Left lung (tissue), 10 donors: ENCODE results near the gene HOXC10. TPM values are rescaled to one million over a fixed set of nuclear protein-coding genes. Genes with fewer than 3 reads are reported as not detected.
A peak's percentile ranks its signal among the peaks of the same experiment; 100 is the strongest.

Experiments
- ATAC-seq: fragments of 200-7000 bp; cut with Tn5 transposase; one replicate; pipeline ENCODE4 v1.9.1; 2020; ENCODE audit warnings: moderate library complexity
- DNase-seq, 4 donors: peaks; one replicate each; pipeline ENCODE4 v3.0.0-alpha.2; 2013 to 2020
- H3K27ac ChIP-seq, 2 donors: fragments of 200-600 bp; sonication (generic) in 1 of 2; one replicate each; pipeline versions ENCODE4 v1.5.0 to v1.8.0; 2020 to 2021
- H3K27me3 ChIP-seq, 2 donors: fragments of 200-600 bp; sonication (generic) in 1 of 2; one replicate each; pipeline versions ENCODE4 v1.5.0 to v1.8.0; 2020 to 2021
- H3K36me3 ChIP-seq, 2 donors: fragments of 200-600 bp; sonication (generic) in 1 of 2; one replicate each; pipeline versions ENCODE4 v1.5.0 to v1.8.0; 2020 to 2021
- H3K4me1 ChIP-seq, 2 donors: fragments of 200-600 bp; one replicate each; pipeline ENCODE4 v1.8.0; 2021
- H3K4me3 ChIP-seq, 2 donors: fragments of 200-600 bp; sonication (generic) in 1 of 2; one replicate each; pipeline versions ENCODE4 v1.5.0 to v1.8.0; 2020 to 2021; ENCODE audit warnings: mild to moderate bottlenecking in 1 of 2
- H3K9me3 ChIP-seq, 2 donors: fragments of 200-600 bp; sonication (generic) in 1 of 2; one replicate each; pipeline versions ENCODE4 v1.5.0 to v1.8.0; 2020 to 2021
- intact Hi-C, 2 donors: fragments of 100-400 bp; cut with DNase I; formaldehyde crosslinking; loops; one replicate each; pipeline versions ENCODE4 v1.11.2 to v1.14.2; 2022
- microRNA-seq, 2 donors: library from miRNA; unstranded; fragments of <30 nt; microRNA quantifications; one replicate each; pipeline ENCODE4, GENCODE V29; 2019
- polyA plus RNA-seq, 6 donors: library from polyadenylated mRNA; unstranded; fragments of 120-200 nt; gene quantifications; one replicate each; pipeline ENCODE4 v1.2.1, GENCODE V29; 2013; ENCODE audit not compliant: insufficient read length in 6 of 6
- total RNA-seq, 2 donors: library from RNA; stranded (reverse); fragmentation: NEBNext Ultra II Directional; extraction: Animal tissue kit (Norgen Biotek cat#: 25700); gene quantifications; one replicate each; pipeline ENCODE4 v1.2.1, GENCODE V29; 2021
- TF ChIP-seq, protein P1 (sequence below), 2 donors: fragments of 200-600 bp; sonication (generic) in 1 of 2; IDR thresholded peaks; one replicate each; pipeline versions ENCODE4 v1.5.0 to v1.8.0; 2021; ENCODE audit warnings: antibody characterized with exemption in 2 of 2
- donor health status: DM: no; HTN: yes; CAD: no.
- donor health status: DM: no; HTN: no; CAD: no.

Gene HOXC10
- total and polyA plus RNA-seq, 8 donors: 0.15 to 0.52 (median 0.31) TPM; not detected in 3

- Histone ChIP-seq H3K36me3 (no peaks in the 10 kb centered on the region), H3K4me1 (no peaks in the 10 kb centered on the region), H3K4me3 (no peak overlapping the region), H3K27me3 (peaks cover 51 to 98% of the 10 kb centered on the region in 2 donors), H3K9me3 (no peaks in the 10 kb centered on the region), H3K27ac (no peak overlapping the region)
- ATAC-seq: peak; percentile 56
- intact Hi-C loops: no loop called here
- TF ChIP-seq, protein P1, sequence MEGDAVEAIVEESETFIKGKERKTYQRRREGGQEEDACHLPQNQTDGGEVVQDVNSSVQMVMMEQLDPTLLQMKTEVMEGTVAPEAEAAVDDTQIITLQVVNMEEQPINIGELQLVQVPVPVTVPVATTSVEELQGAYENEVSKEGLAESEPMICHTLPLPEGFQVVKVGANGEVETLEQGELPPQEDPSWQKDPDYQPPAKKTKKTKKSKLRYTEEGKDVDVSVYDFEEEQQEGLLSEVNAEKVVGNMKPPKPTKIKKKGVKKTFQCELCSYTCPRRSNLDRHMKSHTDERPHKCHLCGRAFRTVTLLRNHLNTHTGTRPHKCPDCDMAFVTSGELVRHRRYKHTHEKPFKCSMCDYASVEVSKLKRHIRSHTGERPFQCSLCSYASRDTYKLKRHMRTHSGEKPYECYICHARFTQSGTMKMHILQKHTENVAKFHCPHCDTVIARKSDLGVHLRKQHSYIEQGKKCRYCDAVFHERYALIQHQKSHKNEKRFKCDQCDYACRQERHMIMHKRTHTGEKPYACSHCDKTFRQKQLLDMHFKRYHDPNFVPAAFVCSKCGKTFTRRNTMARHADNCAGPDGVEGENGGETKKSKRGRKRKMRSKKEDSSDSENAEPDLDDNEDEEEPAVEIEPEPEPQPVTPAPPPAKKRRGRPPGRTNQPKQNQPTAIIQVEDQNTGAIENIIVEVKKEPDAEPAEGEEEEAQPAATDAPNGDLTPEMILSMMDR (IDR thresholded peaks at IDR 0.05): no peak
- DNase-seq: peak in 1 of 4 donors; percentile 86
Measured at GRCh38 chr12:54039417-54040147, 54.6 kb downstream of the HOXC10 start.

Small RNA genes lying within 50 kb of the gene (microRNA-seq; reads per million reads assigned to microRNA genes)
- 1.4 to 3.5 reads per million in 2 donors for gene MIR196A2
- gene MIR615: 6.0 to 16.1 reads per million in 2 donors

Other genes starting within 250 kb of the HOXC10 start
- not detected for gene CISTR, start 233.2 kb upstream of the HOXC10 start, total RNA-seq
- not detected for gene CISTR, start 233.2 kb upstream of the HOXC10 start, polyA plus RNA-seq
- not detected for gene HOXC13, start 46.3 kb upstream of the HOXC10 start, total RNA-seq
- gene HOXC13, start 46.3 kb upstream of the HOXC10 start, polyA plus RNA-seq: not detected
- not detected for gene HOXC12, start 30.2 kb upstream of the HOXC10 start, total RNA-seq
- gene HOXC12, start 30.2 kb upstream of the HOXC10 start, polyA plus RNA-seq: not detected
- not detected for gene HOXC11, start 12.0 kb upstream of the HOXC10 start, total RNA-seq
- gene HOXC11, start 12.0 kb upstream of the HOXC10 start, polyA plus RNA-seq: not detected
- gene HOTAIR, start 10.2 kb upstream of the HOXC10 start, total RNA-seq: not detected
- gene HOTAIR, start 10.2 kb upstream of the HOXC10 start, polyA plus RNA-seq: not detected
- under 1 TPM in 1 of 2 donors, not detected in 1; 0.32 TPM for gene HOXC9, start 15.0 kb downstream of the HOXC10 start, total RNA-seq
- under 1 TPM; 0.30 to 0.91 (median 0.59) TPM for gene HOXC9, start 15.0 kb downstream of the HOXC10 start, polyA plus RNA-seq
- gene HOXC8, start 23.8 kb downstream of the HOXC10 start, total RNA-seq: under 1 TPM in 1 of 2 donors, not detected in 1; 0.12 TPM
- under 1 TPM; 0.09 to 0.34 (median 0.13) TPM for gene HOXC8, start 23.8 kb downstream of the HOXC10 start, polyA plus RNA-seq
- gene HOXC6, start 43.3 kb downstream of the HOXC10 start, total RNA-seq: under 1 TPM; 0.93 to 0.97 TPM
- 1 to 10 TPM; 1.7 to 3.2 (median 2.5) TPM for gene HOXC6, start 43.3 kb downstream of the HOXC10 start, polyA plus RNA-seq
- gene HOXC5, start 47.9 kb downstream of the HOXC10 start, total RNA-seq: under 1 TPM; 0.18 to 0.32 TPM
- under 1 TPM; 0.11 to 0.38 (median 0.28) TPM for gene HOXC5, start 47.9 kb downstream of the HOXC10 start, polyA plus RNA-seq
- gene HOXC4, start 68.7 kb downstream of the HOXC10 start, total RNA-seq: under 1 TPM; 0.68 to 0.99 TPM
- 1 to 10 TPM; 3.3 to 5.2 (median 4.6) TPM for gene HOXC4, start 68.7 kb downstream of the HOXC10 start, polyA plus RNA-seq
- 10 to 100 TPM; 28.8 to 32.8 TPM for gene SMUG1, start 203.8 kb downstream of the HOXC10 start, total RNA-seq
- gene SMUG1, start 203.8 kb downstream of the HOXC10 start, polyA plus RNA-seq: 10 to 100 TPM; 30.2 to 33.2 (median 31.8) TPM